Skeletal muscle tissue (tissue), 4 donors: Measurements from ENCODE around the gene C6orf136. TPM values are rescaled to one million over a fixed set of nuclear protein-coding genes. Genes with fewer than 3 reads are reported as not detected.

Experiments
- H3K27ac ChIP-seq: one replicate; pipeline ENCODE4 v1.7.0; 2013; ENCODE audit warnings: mild to moderate bottlenecking, low read depth, low read length, inconsistent platforms
- H3K27me3 ChIP-seq, 3 donors: one replicate each; pipeline ENCODE4 v1.7.0; 2013; ENCODE audit warnings: low read length in 3 of 3; ENCODE audit not compliant: control insufficient read depth in 3 of 3, insufficient read depth in 3 of 3
- H3K36me3 ChIP-seq, 3 donors: one replicate each; pipeline ENCODE4 v1.7.0; 2013; ENCODE audit warnings: low read length in 3 of 3; ENCODE audit not compliant: control insufficient read depth in 3 of 3, insufficient read depth in 3 of 3
- H3K4me1 ChIP-seq, 3 donors: one replicate each; pipeline ENCODE4 v1.7.0; 2013; ENCODE audit warnings: low read length in 3 of 3, mild to moderate bottlenecking in 3 of 3; ENCODE audit not compliant: control insufficient read depth in 3 of 3, insufficient read depth in 3 of 3
- H3K4me3 ChIP-seq, 3 donors: one replicate each; pipeline ENCODE4 v1.7.0; 2013; ENCODE audit warnings: low read length in 3 of 3
- H3K9ac ChIP-seq, 3 donors: one replicate each; pipeline ENCODE4 v1.7.0; 2013; ENCODE audit warnings: low read length in 3 of 3, mild to moderate bottlenecking in 3 of 3, moderate library complexity in 2 of 3, low read depth in 1 of 3
- H3K9me3 ChIP-seq, 3 donors: one replicate each; pipeline ENCODE4 v1.7.0; 2013; ENCODE audit warnings: low read length in 3 of 3; ENCODE audit not compliant: control insufficient read depth in 3 of 3
- total RNA-seq: library from RNA; depleted of rRNA; stranded (reverse); fragments of >200 nt; gene quantifications from one replicate; pipeline ENCODE4 v1.2.3, GENCODE V29; 2014
- donor health status: Osteomylitis.

The C6orf136 gene
- total RNA-seq, 1 donor from 2014 or later, result 9.9 TPM

GRCh38 chr6:30678964-30679726 lies 32.2 kb downstream of the C6orf136 start:
- Histone ChIP-seq H3K9ac (peak overlapping the region in 2 of 3 donors; percentile 10 to 33), H3K27ac (peak overlapping the region; percentile 37), H3K27me3 (no peaks in the 10 kb centered on the region), H3K4me1 (peaks cover 24 to 40% (median 27%) of the 10 kb centered on the region in 3 donors), H3K4me3 (peak overlapping the region in 1 of 3 donors; percentile 41), H3K9me3 (no peaks in the 10 kb centered on the region), H3K36me3 (peaks cover 14 to 19% (median 16%) of the 10 kb centered on the region in 3 donors)

- H3K27me3 ChIP-seq, result no peaks in the 10 kb centered on the region
- H3K4me3 ChIP-seq, result peak overlapping the region in 1 of 3 donors; percentile 15
- peaks cover 24 to 45% (median 27%) of the 10 kb centered on the region in 3 donors for H3K4me1 ChIP-seq
- H3K27ac ChIP-seq, result peak overlapping the region; percentile 37
- peak overlapping the region in 2 of 3 donors; percentile 10 to 20 for H3K9ac ChIP-seq
- H3K9me3 ChIP-seq, result no peaks in the 10 kb centered on the region
- peaks cover 16 to 19% (median 16%) of the 10 kb centered on the region in 3 donors for H3K36me3 ChIP-seq
Measured at GRCh38 chr6:30679765-30680535, 33.0 kb downstream of the C6orf136 start.

- H3K27me3 ChIP-seq, result no peaks in the 10 kb centered on the region
- no peaks in the 10 kb centered on the region for H3K9me3 ChIP-seq
- peak overlapping the region in 2 of 3 donors; percentile 63 for H3K9ac ChIP-seq
- H3K36me3 ChIP-seq, result peaks cover 7 to 12% (median 10%) of the 10 kb centered on the region in 3 donors
- peak overlapping the region; percentile 29 to 62 (median 54) for H3K4me3 ChIP-seq
- H3K27ac ChIP-seq, result peak overlapping the region; percentile 99
- peaks cover 35 to 60% (median 35%) of the 10 kb centered on the region in 3 donors for H3K4me1 ChIP-seq
Measured at GRCh38 chr6:30681766-30682142, 34.8 kb downstream of the C6orf136 start.

GRCh38 chr6:30682143-30683117 lies 35.5 kb downstream of the C6orf136 start:
- no peaks in the 10 kb centered on the region for H3K27me3 ChIP-seq
- H3K9me3 ChIP-seq, result no peaks in the 10 kb centered on the region
- H3K9ac ChIP-seq, result peak overlapping the region; percentile 63 to 74 (median 69)
- peaks cover 0 to 7% (median 5%) of the 10 kb centered on the region in 3 donors for H3K36me3 ChIP-seq
- H3K4me3 ChIP-seq, result peak overlapping the region; percentile 62 to 79 (median 70)
- H3K4me1 ChIP-seq, result peaks cover 35 to 63% (median 35%) of the 10 kb centered on the region in 3 donors
- peak overlapping the region; percentile 99 for H3K27ac ChIP-seq

- Histone ChIP-seq H3K4me3 (peak overlapping the region; percentile 62 to 79 (median 70)), H3K27ac (peak overlapping the region; percentile 99), H3K36me3 (peaks cover 0 to 5% (median 3%) of the 10 kb centered on the region in 3 donors), H3K9me3 (no peaks in the 10 kb centered on the region), H3K9ac (peak overlapping the region; percentile 63 to 74 (median 69)), H3K4me1 (peaks cover 44 to 72% (median 44%) of the 10 kb centered on the region in 3 donors), H3K27me3 (no peaks in the 10 kb centered on the region)
Measured at GRCh38 chr6:30683183-30683979, 36.4 kb downstream of the C6orf136 start.

- peak overlapping the region; percentile 62 to 79 (median 70) for H3K4me3 ChIP-seq
- H3K27me3 ChIP-seq, result no peaks in the 10 kb centered on the region
- no peaks in the 10 kb centered on the region for H3K9me3 ChIP-seq
- H3K27ac ChIP-seq, result peak overlapping the region; percentile 99
- H3K9ac ChIP-seq, result peak overlapping the region; percentile 44 to 72 (median 63)
- H3K4me1 ChIP-seq, result peaks cover 50 to 75% (median 50%) of the 10 kb centered on the region in 3 donors
- H3K36me3 ChIP-seq, result peaks cover 0 to 5% (median 3%) of the 10 kb centered on the region in 3 donors
Measured at GRCh38 chr6:30683980-30684338, 37.0 kb downstream of the C6orf136 start.

GRCh38 chr6:30684386-30685156 lies 37.6 kb downstream of the C6orf136 start:
- H3K27me3 ChIP-seq, result no peaks in the 10 kb centered on the region
- peak overlapping the region; percentile 89 to 92 (median 91) for H3K4me3 ChIP-seq
- peak overlapping the region; percentile 81 to 94 (median 92) for H3K9ac ChIP-seq
- H3K27ac ChIP-seq, result peak overlapping the region; percentile 99
- H3K9me3 ChIP-seq, result no peaks in the 10 kb centered on the region
- H3K36me3 ChIP-seq, result peaks cover 0 to 5% (median 3%) of the 10 kb centered on the region in 3 donors
- H3K4me1 ChIP-seq, result peaks cover 53 to 77% (median 53%) of the 10 kb centered on the region in 3 donors

- no peaks in the 10 kb centered on the region for H3K9me3 ChIP-seq
- H3K9ac ChIP-seq, result peak overlapping the region; percentile 81 to 94 (median 92)
- no peaks in the 10 kb centered on the region for H3K27me3 ChIP-seq
- H3K4me3 ChIP-seq, result peak overlapping the region; percentile 89 to 92 (median 91)
- peaks cover 0 to 3% (median 0%) of the 10 kb centered on the region in 3 donors for H3K36me3 ChIP-seq
- H3K27ac ChIP-seq, result peak overlapping the region; percentile 99
- H3K4me1 ChIP-seq, result peaks cover 53 to 77% (median 54%) of the 10 kb centered on the region in 3 donors
Measured at GRCh38 chr6:30685157-30686008, 38.5 kb downstream of the C6orf136 start.
